ENCODE data around the gene PSMB10.

PSMB10 gene

GRCh38 chr16:67910158-67910557 lies 26.5 kb downstream of the PSMB10 start:
- Histone ChIP-seq H3K27me3 (ENCODE audit: control insufficient read depth, insufficient read depth, low read length) (no peaks in the 10 kb centered on the region), H3K36me3 (ENCODE audit: control insufficient read depth, insufficient read depth, low read length) (peaks cover 25% of the 10 kb centered on the region), H3K4me1 (ENCODE audit: control insufficient read depth, insufficient read depth, low read length) (no peaks in the 10 kb centered on the region), H3K4me3 (ENCODE audit: low read length) (no peak overlapping the region), H3K27ac (ENCODE audit: low read depth, low read length) (no peak overlapping the region), H3K9ac (ENCODE audit: low read length) (no peak overlapping the region)

- H3K9ac ChIP-seq (ENCODE audit: low read length) = no peak overlapping the region
These were observed 27.5 kb downstream of the PSMB10 start for GRCh38 chr16:67909056-67909742.

DNA sequence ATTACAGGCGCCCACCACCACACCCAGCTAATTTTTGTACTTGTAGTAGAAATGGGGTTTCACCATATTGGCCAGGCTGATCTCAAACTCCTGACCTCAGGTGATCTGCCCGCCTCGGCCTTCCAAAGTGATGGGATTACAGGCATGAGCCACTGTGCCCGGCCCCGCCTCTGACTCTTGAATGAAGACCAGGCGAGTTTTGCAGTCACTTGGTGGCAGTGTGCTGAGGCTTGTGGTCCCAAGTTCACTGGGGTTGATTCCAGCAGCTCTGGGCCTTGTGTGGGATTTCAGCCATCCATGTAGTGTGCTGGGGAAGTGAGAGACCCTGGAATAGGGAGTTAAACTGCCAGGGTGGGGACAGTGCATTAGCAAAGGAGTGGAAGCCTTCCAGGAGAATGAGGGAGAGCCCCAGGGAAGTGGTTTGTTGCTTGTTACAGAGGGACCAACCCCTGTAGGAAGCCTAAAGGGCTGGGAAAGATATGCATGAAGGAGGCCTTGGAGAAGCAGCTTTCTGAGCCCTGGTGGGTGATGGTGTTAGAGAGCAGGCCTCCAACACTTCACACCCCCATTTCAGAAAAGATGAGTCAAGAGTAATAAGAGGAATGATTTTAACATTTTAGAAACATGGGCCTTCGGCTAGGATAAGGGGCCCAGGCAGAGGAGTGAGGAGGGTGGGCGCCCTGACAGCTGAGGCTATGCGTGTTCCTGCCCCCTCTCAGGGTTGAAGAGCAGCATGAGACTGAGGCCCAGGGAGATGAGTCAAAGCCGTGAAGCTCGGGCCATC lies 29.1 kb downstream of the PSMB10 start:
- Histone ChIP-seq H3K9ac (ENCODE audit: low read length) (no peak overlapping the region), H3K36me3 (ENCODE audit: control insufficient read depth, insufficient read depth, low read length) (peaks cover 25% of the 10 kb centered on the region), H3K27ac (ENCODE audit: low read depth, low read length) (no peak overlapping the region)

More at GRCh38 chr16:67909056-67909742, 27.5 kb downstream of the PSMB10 start:
- Histone ChIP-seq H3K4me3 (ENCODE audit: low read length) (no peak overlapping the region), H3K36me3 (ENCODE audit: control insufficient read depth, insufficient read depth, low read length) (peaks cover 25% of the 10 kb centered on the region), H3K4me1 (ENCODE audit: control insufficient read depth, insufficient read depth, low read length) (no peaks in the 10 kb centered on the region), H3K27ac (ENCODE audit: low read depth, low read length) (no peak overlapping the region), H3K27me3 (ENCODE audit: control insufficient read depth, insufficient read depth, low read length) (no peaks in the 10 kb centered on the region)

DNA sequence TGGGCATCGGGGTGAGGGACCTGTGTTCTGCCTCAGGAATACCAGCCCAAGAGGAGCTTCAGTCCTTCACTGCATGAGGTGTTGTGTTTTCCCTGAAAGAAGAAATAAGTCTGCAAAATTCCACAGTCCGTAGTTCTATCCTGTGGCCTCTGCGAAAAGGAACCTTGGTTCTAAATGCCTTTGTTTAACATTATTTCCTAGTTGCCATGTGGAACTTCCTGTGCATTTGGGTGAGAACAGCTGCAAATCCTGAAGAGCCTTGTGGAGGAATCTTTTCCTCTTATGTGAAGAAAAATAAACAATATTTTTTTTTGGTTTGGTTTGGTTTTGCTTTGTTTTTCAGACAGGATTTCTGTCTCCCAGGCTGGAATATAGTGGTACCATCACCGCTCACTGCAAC lies 33.8 kb downstream of the PSMB10 start:
- H3K27ac ChIP-seq (ENCODE audit: low read depth, low read length) = no peak overlapping the region

More for the DNA sequence above, 29.1 kb downstream of the PSMB10 start:
- Histone ChIP-seq H3K4me1 (ENCODE audit: control insufficient read depth, insufficient read depth, low read length) (no peaks in the 10 kb centered on the region), H3K4me3 (ENCODE audit: low read length) (no peak overlapping the region), H3K27me3 (ENCODE audit: control insufficient read depth, insufficient read depth, low read length) (no peaks in the 10 kb centered on the region)

GRCh38 chr16:67901734-67902133 lies 34.9 kb downstream of the PSMB10 start:
- no peak overlapping the region for H3K27ac ChIP-seq (ENCODE audit: low read depth, low read length)
- no peaks in the 10 kb centered on the region for H3K36me3 ChIP-seq (ENCODE audit: control insufficient read depth, insufficient read depth, low read length)
- no peak overlapping the region for H3K4me3 ChIP-seq (ENCODE audit: low read length)
- H3K4me1 ChIP-seq (ENCODE audit: control insufficient read depth, insufficient read depth, low read length) = no peaks in the 10 kb centered on the region
- H3K27me3 ChIP-seq (ENCODE audit: control insufficient read depth, insufficient read depth, low read length) = no peaks in the 10 kb centered on the region
- no peak overlapping the region for H3K9ac ChIP-seq (ENCODE audit: low read length)

More for the DNA sequence above, 33.8 kb downstream of the PSMB10 start:
- Histone ChIP-seq H3K4me1 (ENCODE audit: control insufficient read depth, insufficient read depth, low read length) (no peaks in the 10 kb centered on the region), H3K36me3 (ENCODE audit: control insufficient read depth, insufficient read depth, low read length) (no peaks in the 10 kb centered on the region), H3K9ac (ENCODE audit: low read length) (no peak overlapping the region), H3K27me3 (ENCODE audit: control insufficient read depth, insufficient read depth, low read length) (no peaks in the 10 kb centered on the region), H3K4me3 (ENCODE audit: low read length) (no peak overlapping the region)

DNA sequence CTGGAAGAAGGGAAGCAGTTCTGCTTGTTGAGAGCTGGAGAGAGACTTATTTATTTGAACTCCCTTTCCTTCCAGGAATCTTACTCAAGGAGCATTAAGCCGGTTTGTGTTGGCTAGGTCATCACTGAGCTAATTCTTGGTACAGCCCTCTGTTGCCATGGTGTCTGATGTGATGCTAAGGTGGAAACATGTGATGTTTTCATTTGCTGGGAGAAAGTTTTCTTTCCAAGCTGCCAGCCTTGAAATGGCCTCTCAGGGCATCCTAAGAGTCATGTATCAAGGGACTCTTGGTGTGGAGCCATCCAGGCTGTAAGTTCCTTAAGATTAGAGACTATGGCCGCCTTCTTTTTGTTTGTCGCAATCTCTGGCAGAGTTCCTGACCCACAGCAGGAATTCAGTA lies 39.4 kb downstream of the PSMB10 start:
- no peaks in the 10 kb centered on the region for H3K27me3 ChIP-seq (ENCODE audit: control insufficient read depth, insufficient read depth, low read length)
- H3K27ac ChIP-seq (ENCODE audit: low read depth, low read length) = no peak overlapping the region
- no peak overlapping the region for H3K9ac ChIP-seq (ENCODE audit: low read length)
- no peak overlapping the region for H3K4me3 ChIP-seq (ENCODE audit: low read length)
- H3K36me3 ChIP-seq (ENCODE audit: control insufficient read depth, insufficient read depth, low read length) = no peaks in the 10 kb centered on the region
- peaks cover 11% of the 10 kb centered on the region for H3K4me1 ChIP-seq (ENCODE audit: control insufficient read depth, insufficient read depth, low read length)

- Histone ChIP-seq H3K27ac (ENCODE audit: low read depth, low read length) (peak overlapping the region; percentile 88), H3K36me3 (ENCODE audit: control insufficient read depth, insufficient read depth, low read length) (no peaks in the 10 kb centered on the region), H3K4me3 (ENCODE audit: low read length) (peak overlapping the region; percentile 81), H3K9ac (ENCODE audit: low read length) (peak overlapping the region; percentile 36), H3K4me1 (ENCODE audit: control insufficient read depth, insufficient read depth, low read length) (peaks cover 11% of the 10 kb centered on the region), H3K27me3 (ENCODE audit: control insufficient read depth, insufficient read depth, low read length) (no peaks in the 10 kb centered on the region)
These were observed 42.8 kb downstream of the PSMB10 start for GRCh38 chr16:67893743-67894399.

- peak within 1 kb of the TSS; percentile 36 for H3K9ac ChIP-seq (ENCODE audit: low read length)
- no peaks in the 10 kb centered on the region for H3K36me3 ChIP-seq (ENCODE audit: control insufficient read depth, insufficient read depth, low read length)
- H3K27ac ChIP-seq (ENCODE audit: low read depth, low read length) = peak within 1 kb of the TSS; percentile 88
- peak within 1 kb of the TSS; percentile 81 for H3K4me3 ChIP-seq (ENCODE audit: low read length)
- H3K4me1 ChIP-seq (ENCODE audit: control insufficient read depth, insufficient read depth, low read length) = peaks cover 11% of the 10 kb centered on the region
- H3K27me3 ChIP-seq (ENCODE audit: control insufficient read depth, insufficient read depth, low read length) = no peaks in the 10 kb centered on the region
These were observed 43.5 kb downstream of the PSMB10 start, which contains the start of gene PSKH1 for GRCh38 chr16:67892899-67893742. Gene PSKH1 (plus strand): TSS chr16:67893254. CDS start chr16:67908750, 15,496 bp downstream.

- Histone ChIP-seq H3K9ac (ENCODE audit: low read length) (no peak overlapping the region), H3K4me1 (ENCODE audit: control insufficient read depth, insufficient read depth, low read length) (peaks cover 11% of the 10 kb centered on the region), H3K27ac (ENCODE audit: low read depth, low read length) (no peak overlapping the region)
These were observed 44.3 kb downstream of the PSMB10 start for GRCh38 chr16:67892375-67892774.

DNA sequence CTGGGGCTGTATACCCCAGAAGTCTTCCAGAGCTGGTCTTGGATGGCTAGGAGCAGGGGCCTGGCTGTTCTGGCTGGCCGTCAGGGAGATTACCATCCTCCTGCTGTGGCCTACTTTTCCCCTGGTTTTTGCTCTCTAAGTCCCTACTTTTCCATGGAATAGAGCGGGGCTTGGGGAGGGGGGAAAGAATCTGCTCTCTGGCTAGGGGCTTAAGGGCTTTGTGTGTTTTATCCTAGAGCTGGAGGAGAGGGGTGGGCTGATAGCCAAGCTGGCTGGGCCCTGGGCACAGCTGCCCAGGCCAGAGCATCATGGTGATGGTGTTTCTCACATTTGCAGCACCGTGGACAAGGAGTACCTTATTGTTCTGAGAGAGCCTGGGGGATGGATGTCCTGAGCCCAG lies 48.3 kb downstream of the PSMB10 start:
- no peak overlapping the region for H3K4me3 ChIP-seq (ENCODE audit: low read length)
- H3K4me1 ChIP-seq (ENCODE audit: control insufficient read depth, insufficient read depth, low read length) = peaks cover 5% of the 10 kb centered on the region
- peaks cover 8% of the 10 kb centered on the region for H3K36me3 ChIP-seq (ENCODE audit: control insufficient read depth, insufficient read depth, low read length)
- no peak overlapping the region for H3K9ac ChIP-seq (ENCODE audit: low read length)
- H3K27ac ChIP-seq (ENCODE audit: low read depth, low read length) = no peak overlapping the region
- no peaks in the 10 kb centered on the region for H3K27me3 ChIP-seq (ENCODE audit: control insufficient read depth, insufficient read depth, low read length)

More at GRCh38 chr16:67892375-67892774, 44.3 kb downstream of the PSMB10 start:
- H3K36me3 ChIP-seq (ENCODE audit: control insufficient read depth, insufficient read depth, low read length) = no peaks in the 10 kb centered on the region
- peak overlapping the region; percentile 53 for H3K4me3 ChIP-seq (ENCODE audit: low read length)
- no peaks in the 10 kb centered on the region for H3K27me3 ChIP-seq (ENCODE audit: control insufficient read depth, insufficient read depth, low read length)

DNA sequence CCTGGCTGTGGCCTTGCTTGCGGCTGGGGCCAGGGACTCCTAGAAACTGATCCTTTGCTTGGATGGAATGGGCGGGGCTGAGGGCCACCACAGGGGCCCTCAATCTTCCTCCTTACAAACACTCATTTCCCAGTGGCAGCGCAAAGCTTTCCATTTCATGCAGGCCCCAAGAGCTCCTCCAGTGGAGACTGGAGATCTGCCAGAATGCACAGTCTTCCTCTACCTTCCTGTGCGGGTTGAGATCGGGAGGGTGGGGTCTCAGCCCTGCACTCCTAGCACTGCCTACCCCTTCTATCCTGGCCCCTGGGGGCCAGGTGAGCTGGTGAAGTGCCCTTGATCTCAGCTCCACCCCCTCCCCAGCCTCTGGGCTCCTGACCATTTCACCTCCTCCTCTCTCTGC lies 50.3 kb downstream of the PSMB10 start:
- Histone ChIP-seq H3K4me1 (ENCODE audit: control insufficient read depth, insufficient read depth, low read length) (peaks cover 3% of the 10 kb centered on the region), H3K36me3 (ENCODE audit: control insufficient read depth, insufficient read depth, low read length) (peaks cover 27% of the 10 kb centered on the region), H3K27me3 (ENCODE audit: control insufficient read depth, insufficient read depth, low read length) (no peaks in the 10 kb centered on the region), H3K4me3 (ENCODE audit: low read length) (no peak overlapping the region), H3K27ac (ENCODE audit: low read depth, low read length) (no peak overlapping the region), H3K9ac (ENCODE audit: low read length) (no peak overlapping the region)
